ENCODE data around the gene THSD4.
A peak's percentile ranks its signal among the peaks of the same experiment; 100 is the strongest.
"Not testable (repeated sequence)": the region's sequence is repeated elsewhere in the genome, so short reads cannot be mapped to it uniquely, and the experiment has no call there.

THSD4 gene

DNA sequence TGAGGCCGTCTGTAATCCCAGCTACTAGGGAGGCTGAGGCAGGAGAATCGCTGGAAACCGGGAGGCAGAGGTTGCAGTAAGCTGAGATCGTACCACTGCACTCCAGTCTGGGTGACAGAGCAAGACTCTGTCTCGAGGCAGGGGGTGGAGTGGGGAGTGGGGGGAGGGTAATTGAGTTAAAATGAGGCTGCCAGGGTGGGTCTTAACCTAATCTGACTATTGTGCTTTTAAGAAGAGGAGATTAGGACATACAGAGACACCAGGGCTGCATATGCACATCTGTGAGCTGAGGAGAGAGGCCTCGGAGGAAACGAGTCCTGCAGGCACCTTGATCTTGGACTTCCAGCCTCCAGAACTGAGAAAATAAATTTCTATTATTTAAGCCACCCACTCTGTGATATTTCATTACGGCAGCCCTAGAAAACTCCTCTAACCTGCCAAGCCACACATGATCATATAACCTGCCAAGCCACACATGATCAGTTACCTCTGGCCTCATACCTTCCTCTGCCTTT, 197.0 kb downstream of the THSD4 start:
- Histone ChIP-seq H3K36me3 (ENCODE audit: insufficient read depth, low read length) (peaks cover 2% of the 10 kb centered on the region), H3K9me3 (replicated peaks; ENCODE audit: low read length) (no peaks in the 10 kb centered on the region), H3K4me1 (ENCODE audit: control insufficient read depth, insufficient read depth, low read length) (no peaks in the 10 kb centered on the region), H3K27me3 (ENCODE audit: control insufficient read depth, insufficient read depth, low read length) (no peaks in the 10 kb centered on the region), H3K9ac (ENCODE audit: low read depth, low read length) (no peak overlapping the region), H3K4me3 (ENCODE audit: low read length) (no peak overlapping the region), H3K4me2 (ENCODE audit: low read length) (no peak overlapping the region)

DNA sequence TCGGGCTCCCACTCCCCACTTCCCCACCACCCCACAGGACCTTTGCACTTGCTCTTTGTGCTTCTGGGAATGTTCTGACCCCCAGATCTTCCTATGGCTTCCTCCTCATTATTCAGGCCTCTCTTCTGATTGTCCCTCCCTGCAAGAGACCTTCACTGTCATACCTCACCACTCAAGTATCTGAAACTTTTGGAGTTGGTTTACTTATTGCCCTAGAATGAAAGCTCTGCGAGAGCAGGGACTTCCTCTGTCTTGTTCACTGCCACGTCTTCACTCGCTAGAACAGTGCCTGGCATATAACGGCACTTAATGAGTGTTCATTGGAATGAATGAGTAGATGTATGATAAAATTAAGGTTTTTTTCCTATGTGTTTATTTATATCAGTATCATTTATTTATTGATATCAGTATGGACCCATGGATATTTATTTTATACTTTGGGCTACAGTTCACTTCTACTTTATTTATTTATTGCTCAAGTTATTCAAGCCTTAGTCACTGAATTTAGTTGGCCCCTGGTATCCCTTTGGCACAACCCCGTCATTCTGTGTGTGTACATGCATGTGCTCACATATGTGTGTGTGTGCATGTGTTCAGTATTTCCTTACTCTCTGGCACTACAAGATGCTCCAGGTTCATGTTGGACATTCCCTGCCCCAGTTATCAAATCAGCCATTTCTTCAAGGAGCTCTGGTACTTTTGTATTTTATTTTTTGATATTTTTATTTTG, 197.6 kb downstream of the THSD4 start:
- H3K4me3 ChIP-seq (ENCODE audit: low read length): no peak overlapping the region
- peaks cover 2% of the 10 kb centered on the region for H3K36me3 ChIP-seq (ENCODE audit: insufficient read depth, low read length)
- H3K9me3 ChIP-seq (replicated peaks; ENCODE audit: low read length): no peaks in the 10 kb centered on the region
- H3K9ac ChIP-seq (ENCODE audit: low read depth, low read length): no peak overlapping the region
- H3K4me1 ChIP-seq (ENCODE audit: control insufficient read depth, insufficient read depth, low read length): no peaks in the 10 kb centered on the region
- H3K27me3 ChIP-seq (ENCODE audit: control insufficient read depth, insufficient read depth, low read length): no peaks in the 10 kb centered on the region
- H3K4me2 ChIP-seq (ENCODE audit: low read length): no peak overlapping the region

- H3K4me1 ChIP-seq (ENCODE audit: control insufficient read depth, insufficient read depth, low read length): no peaks in the 10 kb centered on the region
- no peaks in the 10 kb centered on the region for H3K27me3 ChIP-seq (ENCODE audit: control insufficient read depth, insufficient read depth, low read length)
- H3K36me3 ChIP-seq (ENCODE audit: insufficient read depth, low read length): peaks cover 2% of the 10 kb centered on the region
- H3K4me2 ChIP-seq (ENCODE audit: low read length): no peak overlapping the region
- H3K9ac ChIP-seq (ENCODE audit: low read depth, low read length): no peak overlapping the region
- H3K4me3 ChIP-seq (ENCODE audit: low read length): no peak overlapping the region
- no peaks in the 10 kb centered on the region for H3K9me3 ChIP-seq (replicated peaks; ENCODE audit: low read length)
Observed at GRCh38 chr15:71313806-71314205, 198.5 kb downstream of the THSD4 start.

DNA sequence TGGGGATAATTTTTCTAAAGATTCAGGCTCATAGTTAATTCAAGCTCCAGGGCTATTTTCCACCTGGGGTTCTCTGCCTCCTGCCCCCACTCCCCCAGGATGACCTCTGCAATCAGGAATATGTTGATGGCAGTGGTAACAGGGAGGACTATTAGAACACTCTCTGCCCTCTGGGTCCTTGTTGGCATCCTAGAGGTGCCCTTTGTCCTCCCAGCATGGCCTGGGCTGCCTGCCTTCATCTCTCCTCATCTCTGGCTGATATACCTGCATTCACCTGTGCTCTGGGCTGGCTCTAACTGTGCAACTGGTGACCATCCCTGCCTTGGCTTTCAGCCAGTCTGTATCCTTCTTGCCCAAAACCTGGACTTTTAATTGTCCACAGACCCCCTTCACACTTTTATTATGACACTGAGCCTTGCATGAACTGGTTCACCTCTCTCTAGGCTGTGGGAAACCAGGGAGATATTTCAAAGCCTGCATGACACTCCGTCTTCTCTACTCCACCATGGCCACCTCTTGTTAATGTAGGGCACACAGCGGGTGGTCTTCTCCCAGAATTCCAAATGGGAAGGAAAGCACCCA, 199.8 kb downstream of the THSD4 start:
- H3K36me3 ChIP-seq (ENCODE audit: insufficient read depth, low read length): peaks cover 2% of the 10 kb centered on the region
- H3K9ac ChIP-seq (ENCODE audit: low read depth, low read length): no peak overlapping the region
- no peaks in the 10 kb centered on the region for H3K9me3 ChIP-seq (replicated peaks; ENCODE audit: low read length)
- no peak overlapping the region for H3K4me3 ChIP-seq (ENCODE audit: low read length)
- no peak overlapping the region for H3K4me2 ChIP-seq (ENCODE audit: low read length)
- H3K4me1 ChIP-seq (ENCODE audit: control insufficient read depth, insufficient read depth, low read length): no peaks in the 10 kb centered on the region
- H3K27me3 ChIP-seq (ENCODE audit: control insufficient read depth, insufficient read depth, low read length): no peaks in the 10 kb centered on the region

DNA sequence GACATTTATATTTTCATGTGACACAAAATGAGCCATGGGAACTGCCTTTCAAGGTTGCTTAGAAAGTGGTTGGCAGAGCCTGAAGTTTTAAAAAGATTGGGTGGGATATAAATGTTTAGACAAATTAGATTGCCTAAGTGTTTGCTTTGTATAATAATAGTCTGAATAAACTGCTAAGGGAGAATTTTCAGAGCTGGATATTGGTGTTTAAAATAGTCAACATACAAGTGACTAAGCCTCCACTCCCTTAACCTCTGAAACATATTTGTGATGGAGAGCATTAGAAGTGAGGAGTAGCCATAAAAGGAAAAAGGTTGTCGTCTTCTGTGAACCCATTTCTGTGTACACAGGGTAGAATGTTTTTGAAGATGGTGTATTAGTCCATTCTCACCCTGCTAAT, 201.6 kb downstream of the THSD4 start:
- no peak overlapping the region for H3K9ac ChIP-seq (ENCODE audit: low read depth, low read length)
- H3K4me3 ChIP-seq (ENCODE audit: low read length): no peak overlapping the region
- no peak overlapping the region for H3K4me2 ChIP-seq (ENCODE audit: low read length)
- no peaks in the 10 kb centered on the region for H3K27me3 ChIP-seq (ENCODE audit: control insufficient read depth, insufficient read depth, low read length)
- H3K9me3 ChIP-seq (replicated peaks; ENCODE audit: low read length): no peaks in the 10 kb centered on the region
- H3K4me1 ChIP-seq (ENCODE audit: control insufficient read depth, insufficient read depth, low read length): no peaks in the 10 kb centered on the region
- H3K36me3 ChIP-seq (ENCODE audit: insufficient read depth, low read length): peaks cover 2% of the 10 kb centered on the region

DNA sequence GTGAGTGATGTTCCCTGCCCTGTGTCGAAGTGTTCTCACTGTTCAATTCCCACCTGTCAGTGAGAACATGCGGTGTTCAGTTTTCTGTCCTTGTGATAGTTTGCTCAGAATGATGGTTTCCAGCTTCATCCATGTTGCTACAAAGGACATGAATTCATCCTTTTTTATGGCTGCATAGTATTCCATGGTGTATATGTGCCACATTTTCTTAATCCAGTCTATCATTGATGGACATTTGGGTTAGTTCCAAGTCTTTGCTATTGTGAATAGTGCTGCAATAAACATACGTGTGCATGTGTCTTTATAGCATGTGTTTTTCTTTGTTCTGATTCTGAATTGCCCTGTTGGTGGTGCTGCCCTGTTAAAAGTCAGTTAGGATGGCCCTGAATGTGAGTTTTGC, 204.2 kb downstream of the THSD4 start:
- not testable (repeated sequence) for H3K9ac ChIP-seq (ENCODE audit: low read depth, low read length); H3K4me2 ChIP-seq (ENCODE audit: low read length); H3K36me3 ChIP-seq (ENCODE audit: insufficient read depth, low read length); H3K27me3 ChIP-seq (ENCODE audit: control insufficient read depth, insufficient read depth, low read length); H3K9me3 ChIP-seq (replicated peaks; ENCODE audit: low read length); H3K4me1 ChIP-seq (ENCODE audit: control insufficient read depth, insufficient read depth, low read length); H3K4me3 ChIP-seq (ENCODE audit: low read length)

GRCh38 chr15:71319935-71320334, 204.7 kb downstream of the THSD4 start:
- H3K9me3 ChIP-seq (replicated peaks; ENCODE audit: low read length): no peaks in the 10 kb centered on the region

DNA sequence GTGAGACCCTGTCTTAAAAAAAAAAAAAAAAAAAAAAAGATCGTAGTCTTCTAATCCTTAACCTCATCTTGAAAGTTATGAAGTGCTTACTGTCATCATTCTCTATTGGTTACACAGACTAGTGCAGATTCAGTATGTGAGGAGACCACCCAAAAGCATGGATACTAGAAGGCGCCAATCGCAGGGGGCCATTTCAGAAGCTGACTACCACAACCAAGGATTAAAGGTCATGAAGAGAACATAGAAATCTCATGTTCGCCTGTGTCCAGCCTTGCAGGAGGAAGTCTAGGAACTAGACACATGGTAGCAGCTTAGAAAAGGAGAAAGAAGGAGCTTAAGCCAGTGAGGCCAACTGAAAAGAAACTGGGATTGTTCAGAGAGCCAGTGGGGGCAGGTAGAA, 207.8 kb downstream of the THSD4 start:
- Histone ChIP-seq H3K27me3 (ENCODE audit: control insufficient read depth, insufficient read depth, low read length) (no peaks in the 10 kb centered on the region), H3K4me2 (ENCODE audit: low read length) (no peak overlapping the region), H3K4me1 (ENCODE audit: control insufficient read depth, insufficient read depth, low read length) (peaks cover 15% of the 10 kb centered on the region), H3K9me3 (replicated peaks; ENCODE audit: low read length) (no peaks in the 10 kb centered on the region), H3K36me3 (ENCODE audit: insufficient read depth, low read length) (no peaks in the 10 kb centered on the region), H3K4me3 (ENCODE audit: low read length) (no peak overlapping the region), H3K9ac (ENCODE audit: low read depth, low read length) (no peak overlapping the region)

More at GRCh38 chr15:71319935-71320334, 204.7 kb downstream of the THSD4 start:
- H3K36me3 ChIP-seq (ENCODE audit: insufficient read depth, low read length): no peaks in the 10 kb centered on the region
- H3K9ac ChIP-seq (ENCODE audit: low read depth, low read length): no peak overlapping the region
- no peak overlapping the region for H3K4me2 ChIP-seq (ENCODE audit: low read length)
- H3K4me1 ChIP-seq (ENCODE audit: control insufficient read depth, insufficient read depth, low read length): peaks cover 2% of the 10 kb centered on the region
- no peak overlapping the region for H3K4me3 ChIP-seq (ENCODE audit: low read length)
- no peaks in the 10 kb centered on the region for H3K27me3 ChIP-seq (ENCODE audit: control insufficient read depth, insufficient read depth, low read length)

- Histone ChIP-seq H3K4me1 (ENCODE audit: control insufficient read depth, insufficient read depth, low read length) (peaks cover 17% of the 10 kb centered on the region), H3K9ac (ENCODE audit: low read depth, low read length) (no peak overlapping the region), H3K4me3 (ENCODE audit: low read length) (no peak overlapping the region), H3K27me3 (ENCODE audit: control insufficient read depth, insufficient read depth, low read length) (no peaks in the 10 kb centered on the region), H3K9me3 (replicated peaks; ENCODE audit: low read length) (no peaks in the 10 kb centered on the region), H3K36me3 (ENCODE audit: insufficient read depth, low read length) (no peaks in the 10 kb centered on the region), H3K4me2 (ENCODE audit: low read length) (no peak overlapping the region)
Observed at GRCh38 chr15:71323584-71323983, 208.3 kb downstream of the THSD4 start.

DNA sequence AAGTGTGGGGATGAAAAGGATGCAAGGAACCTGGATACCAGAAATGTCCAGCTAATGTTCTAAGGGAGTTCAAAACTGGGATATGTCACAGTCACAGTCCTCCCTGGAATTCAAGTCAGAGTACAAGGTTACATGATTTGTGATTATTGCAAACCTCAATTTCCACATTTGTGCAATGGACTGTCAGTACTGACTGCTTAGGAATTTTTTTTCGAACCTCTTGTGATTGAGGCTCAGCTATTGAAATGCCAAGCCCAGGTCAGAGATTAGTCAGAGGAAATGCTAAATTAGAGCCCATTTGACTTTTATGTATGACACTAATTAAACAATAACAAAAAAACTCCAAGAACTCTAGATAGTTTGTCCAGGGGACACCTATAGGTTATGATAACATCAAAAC, 210.2 kb downstream of the THSD4 start:
- no peak overlapping the region for H3K4me3 ChIP-seq (ENCODE audit: low read length)
- H3K4me2 ChIP-seq (ENCODE audit: low read length): peak overlapping the region; percentile 2
- H3K36me3 ChIP-seq (ENCODE audit: insufficient read depth, low read length): no peaks in the 10 kb centered on the region
- H3K9me3 ChIP-seq (replicated peaks; ENCODE audit: low read length): no peaks in the 10 kb centered on the region
- H3K4me1 ChIP-seq (ENCODE audit: control insufficient read depth, insufficient read depth, low read length): peaks cover 36% of the 10 kb centered on the region
- H3K9ac ChIP-seq (ENCODE audit: low read depth, low read length): peak overlapping the region; percentile 16
- H3K27me3 ChIP-seq (ENCODE audit: control insufficient read depth, insufficient read depth, low read length): no peaks in the 10 kb centered on the region

DNA sequence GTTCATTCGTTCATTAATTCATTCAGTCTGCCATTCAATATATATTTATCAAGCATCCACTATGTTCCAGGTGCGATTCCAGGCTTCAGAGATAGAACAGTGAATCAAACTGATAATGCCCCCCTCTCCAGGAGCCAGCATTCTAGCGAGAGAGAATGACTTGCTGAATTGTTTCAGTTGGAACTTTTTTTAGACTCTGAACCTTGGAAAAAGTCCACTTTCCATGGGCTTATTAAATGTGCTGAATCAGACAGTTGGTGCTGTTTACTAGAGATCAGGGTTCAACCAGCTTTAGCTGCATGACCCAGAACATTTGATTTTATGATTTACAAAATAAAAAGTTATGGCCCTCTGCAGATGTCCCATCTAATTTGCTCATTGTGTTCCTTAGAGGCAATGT, 213.2 kb downstream of the THSD4 start:
- H3K4me1 ChIP-seq (ENCODE audit: control insufficient read depth, insufficient read depth, low read length): peaks cover 47% of the 10 kb centered on the region
- no peak overlapping the region for H3K4me3 ChIP-seq (ENCODE audit: low read length)
- H3K4me2 ChIP-seq (ENCODE audit: low read length): no peak overlapping the region
- no peaks in the 10 kb centered on the region for H3K9me3 ChIP-seq (replicated peaks; ENCODE audit: low read length)
- no peak overlapping the region for H3K9ac ChIP-seq (ENCODE audit: low read depth, low read length)
- no peaks in the 10 kb centered on the region for H3K27me3 ChIP-seq (ENCODE audit: control insufficient read depth, insufficient read depth, low read length)
- no peaks in the 10 kb centered on the region for H3K36me3 ChIP-seq (ENCODE audit: insufficient read depth, low read length)

DNA sequence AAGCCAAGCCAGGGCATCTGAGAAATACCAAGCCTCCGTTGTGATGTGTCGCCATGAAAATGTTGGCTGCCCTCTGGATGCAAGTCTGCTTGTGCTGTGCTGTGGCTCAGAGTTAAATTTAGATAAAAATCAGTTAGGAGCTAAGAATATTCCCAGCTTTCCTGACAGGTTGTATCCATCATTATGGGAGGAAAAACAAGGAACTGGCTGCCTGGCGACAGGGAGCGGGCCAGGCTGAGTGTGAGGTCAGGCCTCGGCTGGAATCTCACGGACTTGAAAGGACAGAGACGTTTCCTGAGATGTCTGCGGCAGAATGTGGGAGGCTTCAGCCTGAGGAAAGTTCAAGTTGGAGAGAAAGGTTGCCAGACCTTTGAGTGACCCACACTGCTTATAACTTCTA, 213.8 kb downstream of the THSD4 start:
- Histone ChIP-seq H3K27me3 (ENCODE audit: control insufficient read depth, insufficient read depth, low read length) (no peaks in the 10 kb centered on the region), H3K4me3 (ENCODE audit: low read length) (no peak overlapping the region), H3K36me3 (ENCODE audit: insufficient read depth, low read length) (no peaks in the 10 kb centered on the region), H3K4me2 (ENCODE audit: low read length) (peak overlapping the region; percentile 1), H3K4me1 (ENCODE audit: control insufficient read depth, insufficient read depth, low read length) (peaks cover 53% of the 10 kb centered on the region), H3K9me3 (replicated peaks; ENCODE audit: low read length) (no peaks in the 10 kb centered on the region), H3K9ac (ENCODE audit: low read depth, low read length) (peak overlapping the region; percentile 12)

Data from skeletal muscle satellite cell (primary cell).